GM21381 (cell line): ENCODE results near the gene TBX1.

Source experiments
- ATAC-seq: cut with Tn5 transposase; IDR thresholded peaks from one replicate; pipeline ENCODE4 v1.9.1; 2021; ENCODE audit warnings: mild to moderate bottlenecking, moderate library complexity; ENCODE audit not compliant: unreplicated experiment

TBX1 gene

DNA sequence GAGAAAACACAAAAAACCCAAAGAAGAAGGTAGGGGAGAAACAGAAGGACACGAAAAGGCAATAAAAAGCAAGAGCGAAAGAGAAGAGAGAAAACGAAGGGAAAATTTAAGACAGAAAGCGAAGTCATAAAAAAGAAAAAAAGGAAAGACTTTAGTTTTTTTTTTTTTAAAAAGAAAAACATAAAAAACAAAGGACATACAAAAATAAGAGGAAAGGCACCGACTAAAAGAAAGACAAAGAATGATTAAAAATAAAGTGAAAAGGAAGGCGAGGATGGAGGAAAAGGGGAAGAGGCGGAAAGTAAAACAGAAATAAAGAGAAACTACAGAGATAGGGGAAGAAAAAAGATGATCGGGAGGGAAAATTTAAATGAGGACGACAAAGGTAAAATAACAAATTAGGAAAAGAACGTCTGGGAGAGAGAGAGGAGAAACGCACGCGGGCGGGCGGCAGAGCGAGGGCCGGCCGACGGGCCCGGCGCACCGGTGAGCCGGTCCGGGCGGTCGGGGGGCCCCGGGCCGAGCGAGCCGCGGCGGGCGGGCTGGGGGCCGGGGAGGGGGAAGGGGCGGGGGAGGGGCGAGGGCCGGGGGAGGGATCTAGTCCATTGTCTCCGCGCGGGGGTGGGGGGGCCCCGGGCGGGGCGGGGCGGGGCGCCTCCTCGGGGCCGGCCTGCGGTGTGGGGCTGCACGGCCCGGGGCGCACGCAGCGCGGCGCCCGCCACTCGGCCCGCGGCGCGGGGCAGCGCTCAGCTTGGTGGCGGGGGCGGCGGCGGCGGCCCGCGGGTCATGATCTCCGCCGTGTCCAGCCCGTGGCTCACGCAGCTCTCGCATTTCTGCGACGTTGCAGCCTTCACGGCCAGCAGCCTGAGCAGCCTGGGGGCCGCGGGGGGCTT lies at the start of gene TBX1:
TSS of gene TBX1 (plus strand) at position 721 of the 893 bp plus-strand sequence. CDS start at position 787, 66 bp downstream.
- ATAC-seq: no peak

DNA sequence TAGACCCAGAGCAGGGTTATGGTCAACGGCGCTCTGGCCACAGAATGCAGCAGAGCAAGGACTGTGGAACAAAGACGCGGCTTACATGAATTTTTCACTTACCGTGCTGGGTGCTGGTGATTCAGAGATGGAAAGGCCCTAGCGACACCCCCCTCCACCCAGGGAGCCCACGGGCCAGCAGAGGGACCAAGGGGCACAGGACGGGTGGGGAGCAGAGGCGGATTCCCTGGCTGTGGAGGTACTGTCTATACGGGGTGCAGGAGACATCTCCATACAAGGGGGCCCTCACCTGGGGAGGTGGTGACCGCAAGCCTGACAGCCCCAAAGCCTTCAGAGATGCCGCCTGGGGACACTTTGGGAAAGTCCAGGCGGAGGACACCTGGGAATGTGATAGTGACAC lies 47.3 kb upstream of the TBX1 start:
- no peak for ATAC-seq

DNA sequence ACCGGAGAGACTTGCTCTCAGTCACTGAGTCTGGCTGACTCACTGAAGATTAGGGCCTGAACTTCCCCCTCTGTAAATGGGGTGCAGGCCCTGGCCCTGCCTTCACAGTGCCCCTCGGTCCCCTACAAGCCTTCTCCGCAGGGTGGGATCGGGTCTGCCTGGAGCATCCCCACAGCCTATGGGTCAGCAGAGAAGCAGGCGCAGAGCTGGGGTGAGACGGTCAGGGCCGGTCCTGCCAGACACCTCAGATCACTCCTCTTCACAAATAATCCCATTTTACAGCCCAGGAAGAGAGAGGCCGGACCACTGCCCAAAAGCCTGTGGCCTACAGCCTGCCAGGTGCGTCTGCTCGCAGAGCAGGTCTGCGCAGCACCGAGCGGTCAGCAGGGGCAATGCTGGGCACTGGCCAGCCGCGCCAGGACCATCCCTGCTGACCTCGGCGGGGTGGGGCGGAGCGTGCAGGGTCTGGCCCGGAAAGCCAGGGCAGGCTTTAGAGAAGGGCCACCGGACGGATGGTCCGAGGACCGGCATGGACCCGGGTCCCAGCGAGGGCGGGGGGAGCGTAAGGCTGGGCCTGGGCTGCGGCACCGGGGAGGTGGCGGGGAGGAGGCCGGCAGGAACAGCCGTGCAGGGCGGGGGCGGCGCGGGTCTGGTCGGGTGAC lies 46.8 kb upstream of the TBX1 start:
- ATAC-seq: no peak

DNA sequence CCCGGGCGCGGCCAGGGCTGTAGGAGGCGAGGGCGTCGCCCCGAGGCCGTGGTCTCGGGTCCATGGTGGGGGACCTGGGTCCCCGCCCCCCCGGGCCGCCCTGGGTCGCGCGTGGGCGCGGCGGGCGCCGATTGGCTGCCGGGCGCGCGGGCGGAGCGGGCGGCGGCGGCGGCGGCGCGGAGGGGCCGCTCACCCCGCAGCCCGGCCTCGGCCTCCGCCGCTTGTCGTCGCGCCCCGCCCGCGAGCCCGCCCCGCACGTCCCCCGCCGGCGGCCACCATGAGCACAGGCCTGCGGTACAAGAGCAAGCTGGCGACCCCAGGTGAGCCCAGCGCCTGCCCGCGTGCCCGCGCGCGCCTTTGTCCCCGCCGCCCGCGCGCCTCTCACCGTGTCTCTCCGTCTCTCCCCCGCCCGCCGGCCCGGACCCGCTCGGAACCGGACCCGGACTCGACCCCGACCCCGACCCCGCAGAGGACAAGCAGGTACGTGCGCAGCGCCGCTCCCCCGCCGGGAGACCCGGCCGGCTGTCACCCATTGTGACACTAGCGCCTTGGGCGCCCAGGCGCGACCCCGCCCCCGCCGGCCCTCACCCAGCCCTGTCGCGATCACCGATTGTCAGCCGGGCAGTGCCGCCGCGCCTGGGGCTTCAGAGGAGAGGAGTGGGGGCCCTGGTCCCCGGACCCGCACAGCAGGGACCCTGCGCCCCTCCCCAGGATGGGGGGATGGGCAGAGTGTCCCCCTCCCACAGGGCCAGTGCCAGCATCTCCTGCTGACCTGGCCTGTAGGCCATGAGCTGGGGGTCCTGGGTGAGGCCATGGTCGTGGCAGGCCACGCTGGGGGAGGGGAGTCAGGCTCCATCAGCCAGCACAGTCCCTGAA lies 46.0 kb upstream of the TBX1 start, which contains the start of gene SEPTIN5:
TSS of gene SEPTIN5 (plus strand) at position 192 of the 876 bp plus-strand sequence. CDS start at position 278, 86 bp downstream.
- no peak for ATAC-seq

DNA sequence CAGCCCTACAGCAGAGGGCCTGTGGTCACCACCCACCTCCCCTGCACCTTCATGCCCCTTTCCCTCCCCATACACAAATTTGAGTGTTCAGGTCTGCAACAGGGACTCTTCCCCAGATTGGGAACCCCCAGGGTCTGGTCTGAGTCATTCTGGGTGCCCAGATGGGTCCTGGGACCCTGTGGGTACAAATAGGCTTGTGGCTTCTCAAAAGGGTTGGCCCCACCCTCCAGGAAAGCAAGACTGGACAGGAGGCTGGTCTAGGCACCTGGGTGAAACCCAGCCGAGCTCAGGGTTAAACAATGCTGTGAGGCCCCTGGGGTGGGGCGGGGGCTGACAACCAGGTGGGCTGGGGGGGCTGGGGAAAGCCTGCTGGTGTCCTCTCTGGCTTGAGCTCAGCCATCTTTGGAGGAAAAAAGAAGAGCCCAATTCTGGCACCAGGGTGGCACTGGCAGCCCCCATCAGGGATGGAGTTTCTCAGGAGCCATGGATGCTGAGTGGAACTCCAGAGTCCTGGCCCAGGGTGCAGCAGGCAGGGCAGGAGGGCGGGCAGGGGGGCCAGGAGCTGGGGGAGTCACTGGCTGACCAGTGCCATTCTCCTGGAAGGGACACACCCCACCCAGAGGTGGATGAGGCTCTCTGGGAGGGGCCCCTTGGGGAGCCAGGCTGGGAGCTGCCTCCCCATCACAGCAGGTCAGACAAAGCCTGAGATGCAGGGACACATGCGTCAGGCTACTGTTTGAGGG lies 45.2 kb upstream of the TBX1 start:
- ATAC-seq: no peak

DNA sequence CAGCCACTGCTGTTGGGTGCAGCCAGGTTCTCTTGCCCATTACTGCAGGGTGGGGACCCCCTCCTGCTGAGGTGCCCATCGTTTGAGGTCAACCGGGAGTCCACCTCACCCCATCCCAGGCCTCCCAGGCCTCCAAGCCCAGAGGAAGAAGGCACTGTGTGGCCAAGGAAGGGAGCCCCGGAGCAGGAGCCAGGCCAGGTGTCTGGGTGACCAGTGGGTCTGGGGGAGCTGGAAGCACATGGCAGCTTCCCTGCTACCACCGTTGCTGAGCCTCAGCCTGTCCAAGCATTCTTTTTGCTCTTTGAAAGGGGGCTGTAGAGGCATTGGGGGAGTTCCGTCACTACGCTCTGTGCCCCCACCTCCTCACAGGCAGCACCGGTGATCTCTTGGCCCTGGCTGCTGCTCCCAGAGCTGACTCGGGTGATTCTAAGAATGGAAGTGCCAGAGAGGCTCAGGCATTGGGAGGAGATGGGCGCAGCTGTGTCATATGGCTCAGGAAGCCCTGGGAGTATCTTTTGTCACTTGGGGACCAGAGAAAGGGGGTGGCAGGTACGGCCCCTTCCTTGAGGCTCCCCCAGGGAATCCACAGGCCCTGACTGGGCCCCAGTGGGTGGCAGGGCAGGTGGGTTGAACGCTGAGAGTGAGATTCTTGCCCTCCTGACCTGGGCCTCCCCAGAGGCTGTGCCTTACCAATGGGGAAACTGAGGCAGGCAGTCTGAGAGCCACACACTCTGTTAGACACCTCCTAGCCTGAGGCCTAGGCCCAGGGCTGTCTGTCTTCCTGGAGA lies 44.3 kb upstream of the TBX1 start:
- no peak for ATAC-seq

DNA sequence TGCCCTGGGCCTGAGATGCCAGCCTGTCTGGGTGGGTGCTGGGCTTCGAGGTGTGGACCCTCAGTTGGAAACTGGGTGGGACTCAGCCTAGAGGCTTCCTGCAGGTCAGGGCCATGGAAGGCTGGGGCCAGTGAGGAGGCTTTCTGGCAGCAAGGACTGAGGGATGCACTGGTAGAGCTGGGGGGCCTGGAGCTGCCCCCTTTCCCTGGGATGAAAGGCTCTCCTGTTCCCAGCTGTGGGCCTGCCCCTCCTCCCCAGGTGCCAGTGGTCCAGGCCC lies 43.8 kb upstream of the TBX1 start:
- ATAC-seq: no peak

DNA sequence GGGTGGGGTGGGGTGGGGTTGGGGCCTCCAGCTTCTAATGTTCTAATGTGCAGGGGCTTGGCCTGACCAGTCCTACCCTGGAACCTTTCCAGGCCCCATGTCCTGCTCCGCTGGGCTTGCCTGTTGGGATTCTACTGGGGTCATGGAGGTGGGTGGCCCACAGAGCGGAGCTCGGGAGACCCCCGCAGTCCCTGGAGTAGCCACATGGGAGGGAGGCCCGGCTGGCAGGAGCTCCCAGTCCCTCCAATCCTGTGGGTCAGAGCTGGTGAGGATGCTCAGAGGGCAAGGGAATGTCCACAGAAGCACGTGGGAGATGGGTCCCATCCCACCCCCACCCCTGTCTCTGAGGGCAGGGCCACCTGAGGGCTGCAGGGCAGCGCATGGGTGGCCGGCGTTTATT lies 43.4 kb upstream of the TBX1 start:
- no peak for ATAC-seq

DNA sequence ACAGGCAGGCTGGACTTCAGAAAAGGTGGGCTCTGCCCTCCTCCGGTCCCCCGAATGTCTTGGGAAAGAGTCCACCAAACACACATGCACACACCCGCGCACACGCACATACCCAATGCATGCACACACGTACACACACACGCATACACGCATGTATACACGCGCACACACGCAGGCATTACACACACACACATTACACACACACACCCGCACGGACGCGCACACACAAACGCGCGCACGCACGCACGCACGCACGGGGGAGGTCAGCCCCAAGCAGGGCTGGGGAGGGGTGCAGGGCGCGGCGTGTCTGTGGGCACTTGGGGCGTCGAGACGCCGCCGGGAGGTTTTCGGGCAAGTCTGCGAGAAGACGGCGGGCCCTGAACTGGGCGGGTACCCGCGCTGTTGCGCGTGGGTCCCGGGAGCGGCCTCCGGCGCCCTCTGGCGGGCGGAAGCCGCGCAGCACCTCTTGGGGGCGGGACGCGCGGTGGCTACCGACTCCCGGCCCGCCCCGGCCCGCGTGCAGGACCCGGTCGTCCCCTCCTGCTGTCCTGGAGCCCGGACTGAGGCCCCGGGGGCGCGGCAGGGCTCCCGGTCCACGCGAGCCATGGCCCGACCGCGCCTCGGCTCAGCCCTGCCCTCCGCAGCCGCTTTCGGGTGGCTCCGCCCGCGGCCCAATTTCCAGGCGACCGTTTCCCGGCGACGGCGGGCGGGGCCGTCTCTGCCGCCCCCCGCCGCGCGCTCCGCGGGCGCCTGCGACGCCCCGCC lies 42.7 kb upstream of the TBX1 start:
- ATAC-seq: peak; percentile 59

DNA sequence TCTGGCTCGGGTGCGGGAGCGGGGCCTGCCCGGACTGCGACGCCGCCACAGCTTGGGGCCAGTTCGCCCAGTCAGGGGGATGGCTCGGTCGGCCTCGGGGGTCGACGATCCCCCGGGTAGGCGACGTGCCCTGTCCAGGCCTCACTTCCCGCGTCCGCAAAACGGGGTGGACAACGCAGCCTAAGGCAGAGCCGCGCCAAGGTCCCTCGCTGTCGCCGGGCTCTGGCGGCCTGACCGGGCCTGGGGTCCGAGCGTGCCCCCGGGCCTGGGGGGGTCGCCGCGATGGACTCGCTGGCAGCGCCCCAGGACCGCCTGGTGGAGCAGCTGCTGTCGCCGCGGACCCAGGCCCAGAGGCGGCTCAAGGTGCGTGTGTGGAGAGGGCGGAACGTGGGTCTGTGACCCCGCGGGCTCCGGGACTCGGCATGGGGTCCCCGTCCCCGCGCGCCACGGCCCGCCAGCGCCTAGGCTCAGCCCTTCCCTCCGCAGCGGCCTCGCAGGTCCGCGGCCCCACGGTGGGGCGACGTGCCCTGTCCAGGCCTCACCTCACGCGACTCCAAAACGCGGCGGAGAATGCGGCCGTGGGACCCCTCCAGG lies 42.0 kb upstream of the TBX1 start:
- no peak for ATAC-seq

DNA sequence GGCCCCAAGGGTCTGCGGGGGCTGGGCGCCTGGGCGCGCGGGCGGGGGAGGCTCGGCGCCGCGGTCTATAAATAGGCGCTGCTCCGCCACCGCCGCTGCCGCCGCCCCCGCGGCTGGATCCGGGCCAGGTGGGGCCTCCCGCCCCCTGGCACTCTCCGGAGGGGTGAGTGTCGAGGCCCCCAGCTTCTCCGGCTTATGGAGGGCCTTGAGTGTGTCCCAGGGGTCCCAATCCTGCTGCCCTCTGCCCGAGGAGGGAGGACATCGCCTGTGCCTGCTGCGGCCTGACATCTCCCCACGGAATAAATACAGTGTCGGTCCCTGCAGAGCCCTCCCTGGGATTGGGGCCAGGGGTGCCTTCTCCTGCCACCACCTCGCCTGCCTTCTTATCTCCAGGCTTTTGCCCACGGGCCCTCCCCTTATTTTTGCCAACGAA lies 41.5 kb upstream of the TBX1 start:
- no peak for ATAC-seq

DNA sequence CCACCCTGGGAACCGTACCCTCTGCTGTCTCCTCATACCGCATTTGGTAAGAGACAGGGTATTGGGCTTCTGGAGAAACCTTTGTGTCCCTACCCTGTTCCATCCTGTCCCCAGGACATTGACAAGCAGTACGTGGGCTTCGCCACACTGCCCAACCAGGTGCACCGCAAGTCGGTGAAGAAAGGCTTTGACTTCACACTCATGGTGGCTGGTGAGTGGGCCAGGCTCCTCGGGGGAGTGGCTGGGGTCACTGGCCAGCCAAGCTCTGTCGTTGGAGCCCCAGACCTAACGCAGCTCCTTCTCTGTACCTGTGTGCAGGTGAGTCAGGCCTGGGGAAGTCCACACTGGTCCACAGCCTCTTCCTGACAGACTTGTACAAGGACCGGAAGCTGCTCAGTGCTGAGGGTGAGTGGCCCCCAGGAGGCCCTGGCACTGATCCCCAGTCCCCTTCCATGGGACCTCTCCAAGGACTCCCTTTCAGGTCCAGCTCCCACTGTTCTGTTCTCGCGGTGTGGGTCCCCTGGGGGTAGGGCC lies 41.0 kb upstream of the TBX1 start:
- ATAC-seq: no peak

DNA sequence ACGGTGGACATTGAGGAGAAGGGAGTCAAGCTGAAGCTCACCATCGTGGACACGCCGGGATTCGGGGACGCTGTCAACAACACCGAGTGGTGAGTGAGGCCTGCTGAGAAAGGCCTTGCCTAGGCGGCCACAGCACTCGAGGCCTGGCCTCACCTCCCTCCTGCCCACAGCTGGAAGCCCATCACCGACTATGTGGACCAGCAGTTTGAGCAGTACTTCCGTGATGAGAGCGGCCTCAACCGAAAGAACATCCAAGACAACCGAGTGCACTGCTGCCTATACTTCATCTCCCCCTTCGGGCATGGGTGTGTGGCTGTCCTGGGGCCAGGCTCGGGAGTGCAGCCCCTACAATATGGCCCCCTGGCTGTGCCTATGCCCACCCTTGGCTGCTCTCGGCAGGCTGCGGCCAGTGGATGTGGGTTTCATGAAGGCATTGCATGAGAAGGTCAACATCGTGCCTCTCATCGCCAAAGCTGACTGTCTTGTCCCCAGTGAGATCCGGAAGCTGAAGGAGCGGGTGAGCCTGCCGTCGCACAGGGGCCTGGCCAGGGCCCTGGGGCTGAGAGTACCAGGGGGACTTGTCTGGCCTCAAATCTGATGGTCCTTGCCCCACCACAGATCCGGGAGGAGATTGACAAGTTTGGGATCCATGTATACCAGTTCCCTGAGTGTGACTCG lies 40.3 kb upstream of the TBX1 start:
- no peak for ATAC-seq

DNA sequence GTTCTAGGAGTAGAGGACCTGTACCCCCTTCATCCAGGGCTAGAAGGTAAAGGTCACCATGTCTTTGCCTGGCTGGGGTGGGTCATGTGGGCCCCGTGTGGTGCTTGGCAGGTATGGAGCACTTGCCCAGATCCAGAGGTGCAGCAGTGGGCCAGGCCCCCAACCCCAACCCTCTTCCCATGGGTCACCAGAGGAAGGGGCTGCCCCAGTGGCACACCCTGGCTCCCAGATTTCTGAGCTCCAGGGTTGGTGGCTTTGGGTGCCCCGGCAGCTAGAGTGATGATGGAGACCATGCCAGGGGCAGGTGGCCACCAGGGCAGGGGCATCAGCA lies 39.6 kb upstream of the TBX1 start:
- ATAC-seq: no peak

DNA sequence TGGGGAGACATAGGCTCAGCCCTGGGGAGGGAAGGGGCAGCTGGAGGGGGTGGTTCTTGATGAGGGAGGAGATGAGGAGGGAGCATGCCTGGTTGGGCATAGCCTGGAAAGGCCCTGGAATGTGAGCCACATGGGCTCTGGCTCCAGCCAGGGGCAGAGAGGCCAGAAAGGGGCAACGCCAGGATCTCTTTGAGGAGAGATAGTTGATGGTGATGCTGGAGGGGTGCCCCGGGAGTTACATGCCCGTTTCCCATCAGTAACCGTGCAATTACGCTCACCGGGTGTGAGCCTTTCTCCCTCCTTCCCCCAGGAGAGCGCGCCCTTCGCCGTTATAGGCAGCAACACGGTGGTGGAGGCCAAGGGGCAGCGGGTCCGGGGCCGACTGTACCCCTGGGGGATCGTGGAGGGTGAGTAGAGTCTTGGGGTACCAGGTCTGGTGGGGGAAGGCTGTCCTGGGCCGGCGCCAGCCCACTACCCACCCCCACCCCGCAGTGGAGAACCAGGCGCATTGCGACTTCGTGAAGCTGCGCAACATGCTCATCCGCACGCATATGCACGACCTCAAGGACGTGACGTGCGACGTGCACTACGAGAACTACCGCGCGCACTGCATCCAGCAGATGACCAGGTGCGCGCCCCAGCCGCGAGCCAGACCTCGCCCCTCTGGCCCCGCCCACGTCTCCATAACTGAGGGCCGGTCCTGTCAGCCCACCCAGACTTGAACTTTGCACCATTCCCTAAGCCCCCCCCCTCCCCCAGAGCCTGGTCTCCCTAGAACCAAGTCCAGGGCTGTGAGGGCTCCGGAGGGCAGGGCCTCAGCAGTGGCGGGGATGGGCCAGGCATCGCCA lies 39.0 kb upstream of the TBX1 start:
- ATAC-seq: no peak

DNA sequence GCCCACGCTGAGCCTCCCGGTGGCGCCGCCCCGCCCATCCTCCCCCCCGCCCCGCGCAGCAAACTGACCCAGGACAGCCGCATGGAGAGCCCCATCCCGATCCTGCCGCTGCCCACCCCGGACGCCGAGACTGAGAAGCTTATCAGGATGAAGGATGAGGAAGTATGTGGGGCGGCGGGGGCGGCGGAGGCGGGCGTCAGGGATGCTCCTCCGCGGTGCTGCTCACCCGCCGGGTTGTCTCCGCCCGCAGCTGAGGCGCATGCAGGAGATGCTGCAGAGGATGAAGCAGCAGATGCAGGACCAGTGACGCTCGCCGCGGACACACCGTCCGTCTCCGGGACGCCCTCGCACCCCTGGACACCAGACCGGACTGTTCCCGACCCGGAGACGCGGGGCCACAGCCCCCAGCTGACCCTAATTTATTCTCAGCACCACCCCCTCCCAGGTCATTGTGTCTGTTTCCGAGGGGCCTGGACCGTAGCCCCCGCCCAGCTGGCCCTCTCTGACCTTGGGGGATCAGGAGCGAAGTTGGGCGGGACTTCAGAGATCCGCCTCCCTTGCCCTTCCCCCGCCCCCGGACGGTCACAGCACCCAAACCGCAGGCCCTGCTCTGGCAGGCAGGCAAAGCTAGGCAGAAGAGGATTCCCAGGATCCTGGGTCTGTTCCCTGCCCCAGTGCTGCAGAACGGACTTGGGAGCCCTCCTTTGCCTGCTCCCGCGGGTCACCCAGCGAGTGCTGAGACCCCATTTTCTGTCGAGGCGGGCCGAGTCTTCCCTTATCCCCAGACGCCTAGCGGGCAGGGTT lies 38.2 kb upstream of the TBX1 start:
- no peak for ATAC-seq

DNA sequence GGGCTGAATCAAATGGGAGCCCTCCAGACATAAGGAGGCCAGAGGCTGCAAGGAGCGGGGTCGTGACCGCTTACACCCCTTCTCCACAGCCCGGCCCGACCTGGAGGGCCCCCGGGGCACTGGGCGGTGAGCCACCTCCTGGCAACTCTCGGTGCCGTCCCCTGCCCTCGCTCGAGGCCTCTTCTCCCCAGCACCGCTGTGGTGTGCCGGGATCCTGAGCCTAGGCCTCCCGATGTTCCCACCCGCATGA lies 37.7 kb upstream of the TBX1 start:
- no peak for ATAC-seq
